Measurements from ENCODE around the gene APOBEC3B.

DNA sequence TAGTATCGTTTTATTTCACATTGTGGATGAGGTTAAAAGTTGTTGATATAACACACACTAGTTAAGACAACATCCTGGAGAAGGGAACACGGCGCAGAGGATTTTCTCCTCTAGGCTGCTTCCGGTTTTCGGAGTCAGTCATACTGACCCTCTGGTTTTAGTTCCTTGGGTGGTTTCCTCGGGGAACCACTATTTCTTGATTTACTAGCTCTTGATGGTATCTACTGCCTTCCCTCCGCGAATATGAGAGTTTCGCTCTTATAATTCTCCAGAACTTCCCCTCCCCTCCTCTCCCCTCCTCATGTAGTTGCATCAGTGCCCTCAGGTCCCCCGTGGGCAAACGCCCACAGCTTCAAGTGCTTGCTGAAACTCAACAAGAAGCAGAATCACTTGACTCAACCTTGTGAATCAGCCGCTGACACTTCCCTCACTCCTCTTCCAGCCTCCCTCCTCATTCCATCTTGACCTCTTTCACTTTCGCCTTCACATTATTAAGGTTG, 40.6 kb upstream of the APOBEC3B start:
- no peak for TF ChIP-seq EZH2 (IDR thresholded peaks at IDR 0.05; ENCODE audit: borderline replicate concordance, insufficient read depth, low read depth, low read length, poor library complexity, severe bottlenecking)
- TF ChIP-seq, protein P1, sequence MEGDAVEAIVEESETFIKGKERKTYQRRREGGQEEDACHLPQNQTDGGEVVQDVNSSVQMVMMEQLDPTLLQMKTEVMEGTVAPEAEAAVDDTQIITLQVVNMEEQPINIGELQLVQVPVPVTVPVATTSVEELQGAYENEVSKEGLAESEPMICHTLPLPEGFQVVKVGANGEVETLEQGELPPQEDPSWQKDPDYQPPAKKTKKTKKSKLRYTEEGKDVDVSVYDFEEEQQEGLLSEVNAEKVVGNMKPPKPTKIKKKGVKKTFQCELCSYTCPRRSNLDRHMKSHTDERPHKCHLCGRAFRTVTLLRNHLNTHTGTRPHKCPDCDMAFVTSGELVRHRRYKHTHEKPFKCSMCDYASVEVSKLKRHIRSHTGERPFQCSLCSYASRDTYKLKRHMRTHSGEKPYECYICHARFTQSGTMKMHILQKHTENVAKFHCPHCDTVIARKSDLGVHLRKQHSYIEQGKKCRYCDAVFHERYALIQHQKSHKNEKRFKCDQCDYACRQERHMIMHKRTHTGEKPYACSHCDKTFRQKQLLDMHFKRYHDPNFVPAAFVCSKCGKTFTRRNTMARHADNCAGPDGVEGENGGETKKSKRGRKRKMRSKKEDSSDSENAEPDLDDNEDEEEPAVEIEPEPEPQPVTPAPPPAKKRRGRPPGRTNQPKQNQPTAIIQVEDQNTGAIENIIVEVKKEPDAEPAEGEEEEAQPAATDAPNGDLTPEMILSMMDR (IDR thresholded peaks at IDR 0.05), result no peak
